ENCODE data around the gene DYTN. TPM values are rescaled to one million over a fixed set of nuclear protein-coding genes. Genes with fewer than 3 reads are reported as not detected.

DYTN gene
- total RNA-seq, 1 experiment from 2014 or later = not detected

- intact Hi-C loops (cut with micrococcal nuclease) = no loop called here
- TF ChIP-seq RAD21 (IDR thresholded peaks at IDR 0.05; ENCODE audit: low read depth) (no peak), TCF7L2 (IDR thresholded peaks at IDR 0.05; ENCODE audit: borderline replicate concordance, extremely low read depth, insufficient read depth, insufficient read length) (no peak), EZH2 (IDR thresholded peaks at IDR 0.05) (no peak), JUND (IDR thresholded peaks at IDR 0.05) (no peak), POLR2AphosphoS5 (IDR thresholded peaks at IDR 0.05; ENCODE audit: low read depth, low read length) (no peak), SIN3A (IDR thresholded peaks at IDR 0.05; ENCODE audit: low read depth) (no peak)
- H3K9me2 ChIP-seq (ENCODE audit: insufficient read depth) = no peaks in the 10 kb centered on the region
- no peak overlapping the region for H3K9ac ChIP-seq (ENCODE audit: low read length)
- no peak overlapping the region for H3K4me3 ChIP-seq (replicated peaks in 1 of 2; ENCODE audit: low read depth in 1 of 2, low read length in 2 of 2)
- no peak overlapping the region for H3K4me2 ChIP-seq (ENCODE audit: low read length)
- BruUV-seq (replicated peaks) = no TSS peak
- H4K20me1 ChIP-seq (ENCODE audit: insufficient read depth) = no peaks in the 10 kb centered on the region
- no peak for ATAC-seq
- H3K4me1 ChIP-seq (ENCODE audit: control insufficient read depth in 1 of 2, insufficient read depth in 2 of 2, low read length in 2 of 2) = peaks cover 0 to 4% of the 10 kb centered on the region in 2 experiments; a peak in 1 of 4 replicates
- H3K9me3 ChIP-seq (ENCODE audit: control insufficient read depth in 1 of 2, insufficient read depth in 1 of 2, low read depth in 1 of 2, low read length in 2 of 2) = no peaks in the 10 kb centered on the region
- ChIA-PET POLR2A (no interaction called here), CTCF (no interaction called here), RAD21 (ENCODE audit: low non-redundant PET in 1 of 2, low total read pairs in 2 of 2, uncharacterized antibody in 2 of 2, unreplicated experiment in 2 of 2) (no interaction called here)
- no peaks in the 10 kb centered on the region for H3K79me2 ChIP-seq (ENCODE audit: insufficient read depth, low read length)
- no peak overlapping the region for H3K27ac ChIP-seq (ENCODE audit: low read depth, low read length)
- no peaks in the 10 kb centered on the region for H3K36me3 ChIP-seq (ENCODE audit: control insufficient read depth in 1 of 2, insufficient read depth in 2 of 2, low read length in 2 of 2)
- H2AFZ ChIP-seq (ENCODE audit: low read depth, low read length, poor library complexity, severe bottlenecking) = no peak overlapping the region
- DNase-seq (ENCODE audit: low read depth, low spot score) = no peak
- H3K27me3 ChIP-seq (ENCODE audit: insufficient read depth, low read length) = no peaks in the 10 kb centered on the region
Observed at GRCh38 chr2:206611191-206611590, 107.0 kb downstream of the DYTN start.

- RAD21 ChIA-PET (ENCODE audit: low non-redundant PET in 1 of 2, low total read pairs in 2 of 2, uncharacterized antibody in 2 of 2, unreplicated experiment in 2 of 2) = no interaction called here
- no peaks in the 10 kb centered on the region for H3K79me2 ChIP-seq (ENCODE audit: insufficient read depth, low read length)
- H3K27me3 ChIP-seq (ENCODE audit: insufficient read depth, low read length) = no peaks in the 10 kb centered on the region
- no peak for TF ChIP-seq TCF7L2 (IDR thresholded peaks at IDR 0.05; ENCODE audit: borderline replicate concordance, extremely low read depth, insufficient read depth, insufficient read length)
- no peak for TF ChIP-seq POLR2AphosphoS5 (IDR thresholded peaks at IDR 0.05; ENCODE audit: low read depth, low read length)
- intact Hi-C loops (cut with micrococcal nuclease) = no loop called here
- H3K27ac ChIP-seq (ENCODE audit: low read depth, low read length) = no peak overlapping the region
- H3K9ac ChIP-seq (ENCODE audit: low read length) = no peak overlapping the region
- ATAC-seq (no peak), DNase-seq (ENCODE audit: low read depth, low spot score) (no peak)
- CTCF ChIA-PET = no interaction called here
- H3K4me2 ChIP-seq (ENCODE audit: low read length) = no peak overlapping the region
- H3K9me3 ChIP-seq (ENCODE audit: control insufficient read depth in 1 of 2, insufficient read depth in 1 of 2, low read depth in 1 of 2, low read length in 2 of 2) = no peaks in the 10 kb centered on the region
- no peak overlapping the region for H3K4me3 ChIP-seq (replicated peaks in 1 of 2; ENCODE audit: low read depth in 1 of 2, low read length in 2 of 2)
- peaks cover 0 to 4% of the 10 kb centered on the region in 2 experiments; a peak in 1 of 4 replicates for H3K4me1 ChIP-seq (ENCODE audit: control insufficient read depth in 1 of 2, insufficient read depth in 2 of 2, low read length in 2 of 2)
- no peaks in the 10 kb centered on the region for H4K20me1 ChIP-seq (ENCODE audit: insufficient read depth)
- BruUV-seq (replicated peaks) = no TSS peak
- POLR2A ChIA-PET = no interaction called here
- H3K36me3 ChIP-seq (ENCODE audit: control insufficient read depth in 1 of 2, insufficient read depth in 2 of 2, low read length in 2 of 2) = no peaks in the 10 kb centered on the region
- no peaks in the 10 kb centered on the region for H3K9me2 ChIP-seq (ENCODE audit: insufficient read depth)
- H2AFZ ChIP-seq (ENCODE audit: low read depth, low read length, poor library complexity, severe bottlenecking) = no peak overlapping the region
Observed at GRCh38 chr2:206610451-206610850, 107.7 kb downstream of the DYTN start.

Measured in HCT116 (cell line).